Smooth muscle cell of the brain vasculature (primary cell): ENCODE results near the gene PPP1R12B.
"Not testable (repeated sequence)": the region's sequence is repeated elsewhere in the genome, so short reads cannot be mapped to it uniquely, and the experiment has no call there.

Experiments used
- DNase-seq: peaks from one replicate; pipeline ENCODE4 v3.0.0-alpha.2; 2012; ENCODE audit warnings: low read depth, low spot score

PPP1R12B gene

GRCh38 chr1:202629257-202629811, 280.8 kb downstream of the PPP1R12B start:
- DNase-seq: not testable (repeated sequence)

GRCh38 chr1:202630096-202630495, 281.6 kb downstream of the PPP1R12B start:
- not testable (repeated sequence) for DNase-seq

- DNase-seq: no peak
Observed at GRCh38 chr1:202630541-202630940, 282.0 kb downstream of the PPP1R12B start.

GRCh38 chr1:202631076-202631923, 282.8 kb downstream of the PPP1R12B start:
- DNase-seq: no peak

- no peak for DNase-seq
Observed at GRCh38 chr1:202632241-202632640, 283.7 kb downstream of the PPP1R12B start.

- DNase-seq: not testable (repeated sequence)
Observed at GRCh38 chr1:202636171-202636570, 287.7 kb downstream of the PPP1R12B start.

- DNase-seq: not testable (repeated sequence)
Observed at GRCh38 chr1:202637321-202638018, 289.0 kb downstream of the PPP1R12B start.

- no peak for DNase-seq
Observed at GRCh38 chr1:202638019-202638700, 289.7 kb downstream of the PPP1R12B start.

GRCh38 chr1:202638701-202639305, 290.3 kb downstream of the PPP1R12B start:
- not testable (repeated sequence) for DNase-seq

GRCh38 chr1:202639500-202639899, 291.0 kb downstream of the PPP1R12B start:
- no peak for DNase-seq

GRCh38 chr1:202642212-202642611, 293.7 kb downstream of the PPP1R12B start:
- DNase-seq: no peak
